Mesenchymal stem cell (in vitro differentiated cells and primary cell): ENCODE measurements around the gene ATP6V1G2.

Experiments used
- DNase-seq: peaks from one replicate; pipeline ENCODE4 v3.0.0-alpha.2; 2013
- H2AFZ ChIP-seq: one replicate; pipeline ENCODE4 v1.6.1; 2013; ENCODE audit warnings: low read depth, mild to moderate bottlenecking, control low read depth, inconsistent platforms, low read length, moderate library complexity
- H2AK5ac ChIP-seq: 2 replicates; pipeline ENCODE4 v1.6.1; 2013; ENCODE audit warnings: low read length, moderate library complexity, mild to moderate bottlenecking, inconsistent platforms; ENCODE audit not compliant: severe bottlenecking
- H2BK120ac ChIP-seq: one replicate; pipeline ENCODE4 v1.6.1; 2013; ENCODE audit warnings: low read depth, mild to moderate bottlenecking, inconsistent platforms, low read length, moderate library complexity
- H2BK12ac ChIP-seq, 2 experiments: one replicate each; pipeline ENCODE4 v1.6.1; 2013; ENCODE audit warnings: inconsistent platforms in 2 of 2, low read length in 2 of 2, mild to moderate bottlenecking in 2 of 2, moderate library complexity in 2 of 2, control low read depth in 1 of 2
- H2BK15ac ChIP-seq: one replicate; pipeline ENCODE4 v1.6.1; 2013; ENCODE audit warnings: mild to moderate bottlenecking, low read depth, inconsistent platforms; ENCODE audit not compliant: poor library complexity, severe bottlenecking
- H2BK5ac ChIP-seq: 2 replicates; pipeline ENCODE4 v1.6.1; 2013; ENCODE audit warnings: low read depth, mild to moderate bottlenecking, low read length, control low read depth, inconsistent platforms; ENCODE audit not compliant: poor library complexity, severe bottlenecking
- H3K14ac ChIP-seq, 2 experiments: one replicate each; pipeline ENCODE4 v1.6.1; 2013; ENCODE audit warnings: inconsistent platforms in 2 of 2, low read length in 2 of 2, control low read depth in 1 of 2, mild to moderate bottlenecking in 1 of 2, moderate library complexity in 1 of 2
- H3K18ac ChIP-seq, 2 experiments: one replicate each; pipeline ENCODE4 v1.6.1; 2013; ENCODE audit warnings: inconsistent platforms in 2 of 2, low read length in 2 of 2, control low read depth in 1 of 2, low read depth in 1 of 2, mild to moderate bottlenecking in 1 of 2
- H3K23ac ChIP-seq, 2 experiments: one replicate each; pipeline ENCODE4 v1.6.1; 2013; ENCODE audit warnings: inconsistent platforms in 2 of 2, low read length in 2 of 2, mild to moderate bottlenecking in 2 of 2, moderate library complexity in 2 of 2, control low read depth in 1 of 2
- H3K27ac ChIP-seq: 2 replicates; pipeline ENCODE4 v1.5.1; 2013; ENCODE audit warnings: mild to moderate bottlenecking, moderate library complexity, low read length, control low read depth, inconsistent platforms; ENCODE audit not compliant: poor library complexity, severe bottlenecking
- H3K27me3 ChIP-seq, 2 experiments: 2 replicates each; pipeline versions ENCODE4 v1.6.1 to v1.7.0; 2013; ENCODE audit warnings: low read length in 2 of 2, mild to moderate bottlenecking in 2 of 2, moderate library complexity in 2 of 2, control low read depth in 1 of 2, inconsistent platforms in 1 of 2; ENCODE audit not compliant: control insufficient read depth in 1 of 2, insufficient read depth in 1 of 2
- H3K36me3 ChIP-seq, 2 experiments: 2 replicates each; pipeline versions ENCODE4 v1.6.1 to v1.7.0; 2013; ENCODE audit warnings: low read length in 2 of 2, control low read depth in 1 of 2, inconsistent platforms in 1 of 2, low read depth in 1 of 2, mild to moderate bottlenecking in 1 of 2; ENCODE audit not compliant: insufficient read depth in 2 of 2, control insufficient read depth in 1 of 2
- H3K4ac ChIP-seq, 2 experiments: one replicate each; pipeline ENCODE4 v1.6.1; 2013; ENCODE audit warnings: inconsistent platforms in 2 of 2, low read length in 2 of 2, mild to moderate bottlenecking in 2 of 2, moderate library complexity in 2 of 2, control low read depth in 1 of 2, low read depth in 1 of 2
- H3K4me1 ChIP-seq: 2 replicates; pipeline ENCODE4 v1.6.1; 2013; ENCODE audit warnings: low read depth, low read length, control low read depth; ENCODE audit not compliant: control insufficient read depth, insufficient read depth
- H3K4me2 ChIP-seq: 2 replicates; pipeline ENCODE4 v1.6.1; 2013; ENCODE audit warnings: low read length, mild to moderate bottlenecking, inconsistent platforms; ENCODE audit not compliant: poor library complexity, severe bottlenecking
- H3K4me3 ChIP-seq, 2 experiments: 2 replicates each; pipeline versions ENCODE4 v1.5.1 to v1.7.0; 2013; ENCODE audit warnings: low read length in 2 of 2, mild to moderate bottlenecking in 2 of 2, control low read depth in 1 of 2, low read depth in 1 of 2; ENCODE audit not compliant: insufficient read depth in 1 of 2
- H3K79me1 ChIP-seq: replicated peaks from 2 replicates; pipeline ENCODE4 v1.6.1; 2013; ENCODE audit warnings: mild to moderate bottlenecking, control low read depth, low read length, inconsistent platforms; ENCODE audit not compliant: poor library complexity, severe bottlenecking
- H3K9ac ChIP-seq: 2 replicates; pipeline ENCODE4 v1.7.0; 2013; ENCODE audit warnings: mild to moderate bottlenecking, low read length, moderate library complexity
- H3K9me3 ChIP-seq: 2 replicates; pipeline ENCODE4 v1.7.0; 2013; ENCODE audit warnings: mild to moderate bottlenecking, low read length; ENCODE audit not compliant: control insufficient read depth
- H4K8ac ChIP-seq: one replicate; pipeline ENCODE4 v1.6.1; 2013; ENCODE audit warnings: inconsistent platforms, mild to moderate bottlenecking, low read length, moderate library complexity
- H4K91ac ChIP-seq: one replicate; pipeline ENCODE4 v1.6.1; 2013; ENCODE audit warnings: mild to moderate bottlenecking, low read length, inconsistent platforms
- WGBS: methylation state at CpG from one replicate; pipeline ENCODE4 v1.1.7; 2013; ENCODE audit warnings: mixed read lengths; 5-methylcytosine and 5-hydroxymethylcytosine counted together

The ATP6V1G2 gene

GRCh38 chr6:31587791-31588777 lies 41.7 kb upstream of the ATP6V1G2 start:
- peaks cover 0 to 15% of the 10 kb centered on the region in 2 experiments for H3K27me3 ChIP-seq
- H3K14ac ChIP-seq, result no peak overlapping the region
- H4K8ac ChIP-seq, result no peak overlapping the region
- WGBS, result 79% methylated on average over 12 of the region's 12 CpGs
- no peak overlapping the region for H2AFZ ChIP-seq
- H2BK120ac ChIP-seq, result no peak overlapping the region
- H3K4me3 ChIP-seq, result no peak overlapping the region
- H2BK12ac ChIP-seq, result peak overlapping the region in 1 of 2 experiments; percentile 23
- H3K9ac ChIP-seq, result no peak overlapping the region
- H3K9me3 ChIP-seq, result no peaks in the 10 kb centered on the region
- H3K79me1 ChIP-seq, result no peaks in the 10 kb centered on the region
- no peak overlapping the region for H3K18ac ChIP-seq
- no peak overlapping the region for H2BK15ac ChIP-seq
- no peak overlapping the region for H3K23ac ChIP-seq
- H2BK5ac ChIP-seq, result no peak overlapping the region
- H3K27ac ChIP-seq, result no peak overlapping the region
- H3K36me3 ChIP-seq, result no peaks in the 10 kb centered on the region
- no peak overlapping the region for H3K4ac ChIP-seq
- no peak overlapping the region for H4K91ac ChIP-seq
- no peak overlapping the region for H2AK5ac ChIP-seq
- DNase-seq, result no peak
- no peak overlapping the region for H3K4me2 ChIP-seq
- peaks cover 2% of the 10 kb centered on the region for H3K4me1 ChIP-seq

- Histone ChIP-seq H2BK5ac (no peak overlapping the region), H3K27me3 (peaks cover 0 to 15% of the 10 kb centered on the region in 2 experiments), H3K4me3 (no peak overlapping the region), H4K91ac (no peak overlapping the region), H3K9ac (no peak overlapping the region), H3K18ac (no peak overlapping the region), H3K14ac (no peak overlapping the region), H2BK120ac (no peak overlapping the region), H3K79me1 (peaks cover 2% of the 10 kb centered on the region), H4K8ac (no peak overlapping the region), H2BK12ac (no peak overlapping the region), H2AFZ (no peak overlapping the region), H3K23ac (no peak overlapping the region), H3K4me1 (peaks cover 12% of the 10 kb centered on the region), H3K36me3 (no peaks in the 10 kb centered on the region), H3K9me3 (no peaks in the 10 kb centered on the region), H3K4ac (no peak overlapping the region), H3K4me2 (no peak overlapping the region), H2BK15ac (no peak overlapping the region), H3K27ac (no peak overlapping the region), H2AK5ac (no peak overlapping the region)
- no peak for DNase-seq
- WGBS, result 81% methylated on average over 8 of the region's 9 CpGs
These were observed 40.3 kb upstream of the ATP6V1G2 start for GRCh38 chr6:31586599-31587281.

GRCh38 chr6:31586008-31586407 lies 39.6 kb upstream of the ATP6V1G2 start, which contains the start of gene LST1:
LST1 (plus strand) TSS chr6:31586277; CDS start chr6:31587300, 1,023 bp downstream.
- no peak within 1 kb of the TSS for H4K91ac ChIP-seq
- H2AK5ac ChIP-seq, result no peak within 1 kb of the TSS
- H3K18ac ChIP-seq, result no peak within 1 kb of the TSS
- H3K4me1 ChIP-seq, result peaks cover 15% of the 10 kb centered on the region
- H3K14ac ChIP-seq, result peak within 1 kb of the TSS in 1 of 2 experiments; percentile 46
- H3K4ac ChIP-seq, result no peak within 1 kb of the TSS
- H3K23ac ChIP-seq, result no peak within 1 kb of the TSS
- H3K4me3 ChIP-seq, result no peak within 1 kb of the TSS
- H3K79me1 ChIP-seq, result peaks cover 10% of the 10 kb centered on the region
- H4K8ac ChIP-seq, result peak within 1 kb of the TSS; percentile 19
- H3K9me3 ChIP-seq, result no peaks in the 10 kb centered on the region
- H3K36me3 ChIP-seq, result no peaks in the 10 kb centered on the region
- peaks cover 0 to 15% of the 10 kb centered on the region in 2 experiments for H3K27me3 ChIP-seq
- H3K9ac ChIP-seq, result no peak within 1 kb of the TSS
- H3K27ac ChIP-seq, result no peak within 1 kb of the TSS
- 85% methylated on average over 1 of the region's 1 CpG for WGBS
- no peak within 1 kb of the TSS for H2AFZ ChIP-seq
- H2BK120ac ChIP-seq, result no peak within 1 kb of the TSS
- no peak within 1 kb of the TSS for H3K4me2 ChIP-seq
- no peak within 1 kb of the TSS for H2BK5ac ChIP-seq
- H2BK15ac ChIP-seq, result no peak within 1 kb of the TSS
- DNase-seq, result no peak
- no peak within 1 kb of the TSS for H2BK12ac ChIP-seq

GRCh38 chr6:31585491-31585890 lies 39.1 kb upstream of the ATP6V1G2 start:
- Histone ChIP-seq H3K36me3 (no peaks in the 10 kb centered on the region), H2BK12ac (no peak overlapping the region), H3K4me3 (no peak overlapping the region), H3K4me1 (peaks cover 18% of the 10 kb centered on the region), H4K8ac (peak overlapping the region; percentile 19), H2AFZ (no peak overlapping the region), H2BK15ac (no peak overlapping the region), H3K27ac (no peak overlapping the region), H2BK120ac (no peak overlapping the region), H3K79me1 (peaks cover 10% of the 10 kb centered on the region), H3K4me2 (no peak overlapping the region), H2BK5ac (no peak overlapping the region), H3K4ac (no peak overlapping the region), H3K27me3 (peaks cover 0 to 15% of the 10 kb centered on the region in 2 experiments), H4K91ac (no peak overlapping the region), H3K9me3 (no peaks in the 10 kb centered on the region), H2AK5ac (no peak overlapping the region), H3K18ac (no peak overlapping the region), H3K23ac (no peak overlapping the region), H3K14ac (no peak overlapping the region), H3K9ac (no peak overlapping the region)
- WGBS, result 68% methylated on average over 2 of the region's 2 CpGs
- no peak for DNase-seq
